NCI-H2196 treated with DMSO at 0.1 percent for 48 hours (cell line): ENCODE data around the gene SH2D3C.

Experiments used
- DNase-seq: peaks from one replicate; lab custom pipeline; 2025; ENCODE audit not compliant: unreplicated experiment; lab: John Stamatoyannopoulos, UW

Gene SH2D3C

DNA sequence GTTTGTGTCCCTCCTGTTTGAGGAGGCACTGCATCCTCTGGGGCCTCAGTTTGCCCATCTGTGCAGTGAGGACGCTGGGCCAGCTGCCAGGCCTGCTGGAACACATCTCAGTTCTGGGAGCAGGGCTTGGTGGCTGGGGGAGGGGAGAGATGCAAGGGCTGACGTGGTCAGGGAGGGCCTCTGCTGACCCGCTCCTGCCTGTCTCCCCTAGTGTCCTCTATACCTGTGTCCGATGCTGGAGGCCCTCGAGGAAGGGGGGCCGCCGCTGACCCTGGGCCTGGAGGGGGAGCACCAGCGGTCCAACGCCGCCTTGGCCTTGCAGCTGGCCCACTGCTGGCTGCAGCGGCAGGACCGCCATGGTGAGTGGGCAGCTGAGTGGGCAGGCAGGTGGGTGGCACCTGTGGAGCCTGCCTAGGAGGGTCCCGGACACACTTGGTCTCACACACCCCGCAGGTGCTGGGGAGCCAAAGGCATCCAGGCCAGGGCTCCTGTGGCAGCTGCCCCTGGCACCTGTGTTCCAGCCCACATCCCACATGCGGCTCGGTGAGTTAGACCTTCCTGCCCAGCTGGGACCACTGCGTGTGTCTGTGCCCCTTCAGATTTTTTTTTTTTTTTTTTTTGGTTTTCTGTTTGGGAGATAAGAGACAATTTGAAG lies 30.0 kb upstream of the SH2D3C start:
- DNase-seq, result no peak

- DNase-seq, result no peak
Measured at GRCh38 chr9:127806871-127807270, 28.4 kb upstream of the SH2D3C start.

- no peak for DNase-seq
Measured at GRCh38 chr9:127805620-127806019, 27.2 kb upstream of the SH2D3C start.

DNA sequence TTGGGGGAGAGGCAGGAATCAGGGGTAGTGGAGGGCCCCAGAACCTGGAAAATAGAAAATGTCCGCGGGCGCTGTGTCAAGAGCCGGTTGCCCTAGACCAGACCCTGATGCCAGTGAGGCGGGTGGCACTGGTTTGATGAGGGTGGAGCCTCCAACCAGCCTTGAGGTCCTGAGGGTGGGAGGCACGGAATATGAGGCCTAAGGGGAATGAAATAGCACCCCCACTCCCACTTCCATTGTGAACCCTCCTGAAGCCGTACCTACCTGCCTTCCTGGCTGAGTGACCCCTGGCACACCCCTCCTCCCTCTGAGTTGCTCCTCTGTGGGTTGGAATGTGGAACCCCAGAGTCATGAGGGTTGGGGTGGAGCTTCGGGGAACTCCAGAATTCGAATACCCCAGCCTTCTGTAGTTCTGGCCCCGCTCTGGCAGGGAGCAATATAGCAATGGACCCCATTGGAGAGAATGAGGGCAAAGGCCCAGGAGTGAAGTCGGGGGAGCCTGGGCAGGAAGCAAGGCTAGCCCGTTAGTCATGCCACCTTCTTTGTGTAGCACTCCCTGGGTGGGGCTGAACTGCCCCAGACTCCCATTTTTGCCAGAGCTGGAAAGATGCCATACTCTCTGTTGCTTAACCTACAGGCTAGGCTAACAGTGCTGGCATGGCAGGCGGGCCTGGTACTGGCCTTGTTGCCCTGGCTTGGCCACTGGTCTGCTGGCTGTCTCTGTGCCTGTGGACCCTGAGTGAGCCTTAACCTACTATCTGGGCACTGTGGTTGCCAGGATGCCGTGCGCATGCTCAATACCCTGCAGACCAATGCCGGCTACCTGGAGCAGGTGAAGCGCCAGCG lies 25.3 kb upstream of the SH2D3C start:
- no peak for DNase-seq

DNA sequence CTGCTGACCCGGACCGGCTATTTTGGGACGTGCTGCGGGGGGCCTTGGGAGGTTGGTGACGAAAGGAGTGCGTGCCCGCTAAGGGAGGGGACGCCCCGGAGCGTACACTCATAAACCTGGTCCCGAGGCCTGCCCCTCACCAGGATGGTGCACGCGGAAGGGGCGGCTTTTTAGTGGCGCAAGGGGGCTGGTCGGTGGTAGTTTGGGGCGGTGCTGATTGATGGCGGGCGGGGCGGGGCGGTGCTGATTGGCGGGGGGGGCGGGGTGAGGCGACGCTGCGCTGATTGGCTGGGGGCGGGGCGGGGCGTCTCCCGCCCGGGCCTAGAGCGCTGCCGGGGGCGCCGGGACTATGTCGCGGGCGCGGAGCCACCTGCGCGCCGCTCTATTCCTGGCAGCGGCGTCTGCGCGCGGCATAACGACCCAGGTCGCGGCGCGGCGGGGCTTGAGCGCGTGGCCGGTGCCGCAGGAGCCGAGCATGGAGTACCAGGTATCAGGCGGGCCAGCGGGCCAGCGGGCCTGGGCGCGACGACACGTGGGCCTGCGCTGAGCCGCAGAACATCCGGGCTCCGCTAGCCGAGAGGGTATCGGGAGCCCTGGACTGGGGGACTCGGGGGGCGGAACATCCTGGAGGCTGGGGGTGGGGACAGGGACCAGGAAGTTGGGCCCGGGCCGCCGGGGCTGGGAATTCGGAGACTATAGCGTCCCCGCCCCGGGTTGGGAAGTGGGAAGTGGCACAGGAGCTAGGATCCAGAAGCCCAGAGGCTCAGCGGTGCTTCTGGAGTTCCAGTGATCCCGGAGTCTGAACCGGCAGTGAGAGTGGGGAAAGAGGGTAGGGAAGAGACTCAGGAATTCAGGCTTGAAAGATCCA lies 24.3 kb upstream of the SH2D3C start, which contains the start of gene FPGS:
TSS of gene FPGS (plus strand) at position 307 of the 868 bp plus-strand sequence. CDS start at position 350, 43 bp downstream.
- peak; percentile 70 for DNase-seq

- no peak for DNase-seq
Measured at GRCh38 chr9:127801955-127802575, 23.6 kb upstream of the SH2D3C start.

DNA sequence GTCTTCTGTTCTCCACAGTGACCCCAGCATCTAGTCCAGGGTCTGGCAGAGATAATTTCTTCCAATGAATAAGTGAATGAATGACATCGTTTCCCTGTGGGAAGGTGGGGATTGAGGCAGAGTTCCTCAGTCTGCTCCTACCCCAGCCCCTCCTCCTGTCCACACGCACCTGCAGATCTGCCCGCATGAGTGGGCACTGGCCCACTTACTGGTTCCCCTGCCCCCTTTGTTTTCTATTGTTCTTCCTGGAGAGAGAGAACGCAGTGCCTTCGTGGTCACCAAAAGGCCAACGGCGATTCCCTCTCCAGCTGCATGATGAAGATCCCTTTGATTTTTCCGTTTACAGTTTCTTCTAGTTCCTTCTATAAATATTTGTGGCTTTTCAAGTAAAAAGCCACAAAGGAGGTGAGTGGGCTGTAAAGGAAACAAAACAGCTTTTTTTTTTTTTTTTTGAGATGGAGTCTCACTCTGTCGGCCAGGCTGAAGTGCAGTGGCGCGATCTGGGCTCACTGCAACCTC lies 18.4 kb upstream of the SH2D3C start:
- no peak for DNase-seq

GRCh38 chr9:127796225-127796813 lies 17.9 kb upstream of the SH2D3C start:
- DNase-seq, result peak; percentile 49

DNA sequence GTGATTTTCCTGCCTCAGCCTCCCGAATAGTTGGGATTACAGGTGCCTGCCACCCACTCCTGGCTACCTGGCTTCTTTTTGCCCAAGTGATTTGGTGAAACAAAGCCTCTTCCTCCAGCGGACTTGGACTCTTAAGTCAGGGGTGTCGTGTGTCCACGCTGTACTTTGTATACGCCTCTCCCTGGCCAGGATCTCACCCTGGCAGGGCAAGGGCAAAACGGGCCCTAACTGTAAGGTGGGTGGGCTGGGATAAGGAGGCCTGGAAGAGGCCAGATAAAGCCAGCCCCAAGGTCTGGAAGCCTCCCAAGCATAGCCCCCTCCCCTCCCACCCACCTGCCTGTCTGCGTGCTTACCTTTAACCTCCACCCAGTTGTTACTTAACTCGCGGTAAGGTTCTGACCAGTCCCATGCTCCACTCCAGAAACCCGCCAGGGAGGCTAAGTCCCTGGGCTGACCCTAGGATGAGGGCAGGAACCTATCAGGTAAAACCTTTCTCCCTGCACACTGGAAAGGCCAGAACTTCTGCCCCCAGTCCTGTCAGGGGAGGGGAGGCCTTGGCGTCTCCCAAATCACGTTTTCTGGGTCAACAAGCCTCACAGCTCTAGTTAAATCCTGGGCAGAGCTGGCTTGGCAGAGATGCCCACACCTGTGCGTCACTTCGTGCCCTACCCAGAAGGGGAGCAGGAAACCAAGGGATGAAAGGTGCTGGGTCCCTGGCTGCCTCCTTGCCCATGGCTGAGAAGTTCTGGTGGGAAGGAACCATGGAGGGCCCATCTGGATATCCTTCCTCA lies 15.7 kb upstream of the SH2D3C start:
- DNase-seq, result no peak

DNA sequence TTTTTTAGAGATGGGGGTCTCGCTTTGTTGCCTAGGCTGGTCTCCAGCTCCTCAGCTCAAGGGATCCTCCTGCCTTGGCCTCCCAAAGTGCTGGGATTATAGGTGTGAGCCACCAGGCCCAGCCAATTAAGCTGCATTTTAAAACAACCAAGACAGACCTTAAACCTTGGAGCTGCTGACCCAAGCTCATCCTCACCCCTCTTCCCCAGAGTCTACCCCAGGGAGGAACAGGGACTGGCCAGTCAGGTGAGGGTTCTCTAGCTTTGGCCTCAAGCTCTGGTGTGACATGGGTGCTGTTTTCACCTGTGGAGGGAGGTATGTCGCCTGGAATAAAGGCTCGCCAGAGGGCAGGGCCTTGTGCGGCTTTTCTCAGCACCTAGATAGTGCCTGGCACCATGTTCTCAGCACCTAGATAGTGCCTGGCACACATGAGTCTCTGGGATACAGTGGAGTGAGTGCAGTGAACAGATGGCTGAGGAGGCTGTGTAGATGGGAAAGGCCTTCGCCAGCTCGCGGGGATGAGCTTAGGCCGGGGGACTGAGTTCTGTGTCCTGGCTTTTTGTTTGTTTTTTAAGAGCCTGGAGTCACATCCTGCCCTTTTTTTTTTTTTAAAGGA lies 14.7 kb upstream of the SH2D3C start:
- no peak for DNase-seq

- no peak for DNase-seq
Measured at GRCh38 chr9:127792417-127793031, 14.1 kb upstream of the SH2D3C start.

DNA sequence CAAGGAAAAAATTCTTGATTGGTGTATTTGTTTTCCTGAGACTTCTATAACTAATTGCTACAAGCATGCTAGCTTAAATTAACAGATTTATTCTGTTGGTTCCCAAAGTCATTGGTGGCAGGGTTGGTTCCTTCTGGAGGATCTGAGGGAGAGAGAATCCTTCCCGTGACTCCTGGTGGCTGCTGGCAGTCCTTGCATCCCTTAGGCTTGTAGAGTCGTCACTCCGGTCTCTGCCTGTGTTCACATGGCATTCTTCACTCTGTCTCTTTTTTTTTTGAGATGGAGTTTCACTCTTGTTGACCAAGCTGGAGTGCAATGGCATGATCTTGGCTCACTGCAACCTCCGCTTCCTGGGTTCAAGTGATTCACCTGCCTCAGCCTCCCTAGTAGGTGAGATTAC lies 12.6 kb upstream of the SH2D3C start:
- no peak for DNase-seq

DNA sequence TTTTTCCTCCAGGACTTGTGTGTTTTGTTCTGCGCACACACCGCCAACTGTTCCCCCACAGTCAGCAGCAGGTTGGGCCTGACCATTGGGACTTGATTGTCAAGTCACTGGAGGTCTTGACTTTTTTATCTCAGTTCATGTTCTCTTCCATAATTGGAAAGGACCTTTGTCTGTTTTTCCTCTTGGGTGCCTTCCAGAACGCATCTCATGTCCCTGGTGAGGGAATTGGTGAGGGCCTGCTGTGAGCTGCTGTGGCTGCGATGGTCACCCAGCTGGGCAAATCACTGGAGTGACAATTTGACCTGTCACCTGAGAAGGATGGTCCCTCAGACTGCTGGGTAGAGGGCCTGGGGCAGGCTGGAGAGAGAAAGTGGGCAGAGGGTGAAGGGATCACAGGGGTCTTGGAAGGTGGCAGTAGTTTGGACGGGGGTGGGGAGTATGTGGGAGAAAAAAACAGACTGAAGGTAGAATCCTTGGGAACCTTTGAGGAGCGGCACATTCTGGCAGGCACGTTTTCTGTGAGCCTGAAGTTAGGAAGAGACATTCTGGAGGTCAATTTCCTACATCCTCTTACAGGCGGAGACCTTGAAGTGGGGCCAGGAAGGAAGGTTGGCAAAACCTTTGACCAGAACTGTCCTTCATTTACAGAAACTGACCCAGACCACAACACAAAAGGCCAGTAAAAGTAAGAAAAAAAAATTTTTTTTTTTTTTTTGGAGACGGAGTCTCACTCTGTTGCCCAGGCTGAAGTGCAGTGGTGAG lies 11.8 kb upstream of the SH2D3C start:
- no peak for DNase-seq

GRCh38 chr9:127789179-127789578 lies 10.7 kb upstream of the SH2D3C start:
- no peak for DNase-seq

DNA sequence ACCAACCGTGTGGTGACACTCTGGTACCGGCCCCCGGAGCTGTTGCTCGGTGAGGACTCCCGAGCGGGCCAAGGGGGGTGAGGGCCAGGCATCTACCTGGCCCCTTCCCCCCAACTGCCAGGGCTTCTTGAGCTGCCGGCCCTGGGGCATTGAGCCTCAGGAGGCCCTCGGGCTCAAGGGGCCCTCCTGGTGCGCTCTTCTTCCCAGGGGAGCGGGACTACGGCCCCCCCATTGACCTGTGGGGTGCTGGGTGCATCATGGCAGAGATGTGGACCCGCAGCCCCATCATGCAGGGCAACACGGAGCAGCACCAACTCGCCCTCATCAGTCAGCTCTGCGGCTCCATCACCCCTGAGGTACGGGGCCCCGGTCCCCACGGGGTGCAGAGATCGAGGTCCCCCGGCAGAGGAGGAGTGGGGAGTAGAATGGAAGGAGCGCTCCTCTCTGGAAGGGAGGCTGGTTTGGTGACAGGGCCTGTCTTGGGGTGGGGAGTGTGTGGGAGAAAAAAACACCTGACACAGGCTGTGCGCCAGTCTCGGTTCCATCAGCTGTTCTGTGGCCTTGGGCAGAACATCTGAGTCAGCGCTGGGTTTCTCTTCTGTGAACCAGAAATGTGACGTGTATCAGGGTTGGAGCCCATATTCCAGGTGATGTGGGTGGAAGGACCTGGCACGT lies 10.0 kb upstream of the SH2D3C start:
- DNase-seq, result no peak

- DNase-seq, result no peak
Measured at GRCh38 chr9:127786773-127787104, 8.3 kb upstream of the SH2D3C start.

DNA sequence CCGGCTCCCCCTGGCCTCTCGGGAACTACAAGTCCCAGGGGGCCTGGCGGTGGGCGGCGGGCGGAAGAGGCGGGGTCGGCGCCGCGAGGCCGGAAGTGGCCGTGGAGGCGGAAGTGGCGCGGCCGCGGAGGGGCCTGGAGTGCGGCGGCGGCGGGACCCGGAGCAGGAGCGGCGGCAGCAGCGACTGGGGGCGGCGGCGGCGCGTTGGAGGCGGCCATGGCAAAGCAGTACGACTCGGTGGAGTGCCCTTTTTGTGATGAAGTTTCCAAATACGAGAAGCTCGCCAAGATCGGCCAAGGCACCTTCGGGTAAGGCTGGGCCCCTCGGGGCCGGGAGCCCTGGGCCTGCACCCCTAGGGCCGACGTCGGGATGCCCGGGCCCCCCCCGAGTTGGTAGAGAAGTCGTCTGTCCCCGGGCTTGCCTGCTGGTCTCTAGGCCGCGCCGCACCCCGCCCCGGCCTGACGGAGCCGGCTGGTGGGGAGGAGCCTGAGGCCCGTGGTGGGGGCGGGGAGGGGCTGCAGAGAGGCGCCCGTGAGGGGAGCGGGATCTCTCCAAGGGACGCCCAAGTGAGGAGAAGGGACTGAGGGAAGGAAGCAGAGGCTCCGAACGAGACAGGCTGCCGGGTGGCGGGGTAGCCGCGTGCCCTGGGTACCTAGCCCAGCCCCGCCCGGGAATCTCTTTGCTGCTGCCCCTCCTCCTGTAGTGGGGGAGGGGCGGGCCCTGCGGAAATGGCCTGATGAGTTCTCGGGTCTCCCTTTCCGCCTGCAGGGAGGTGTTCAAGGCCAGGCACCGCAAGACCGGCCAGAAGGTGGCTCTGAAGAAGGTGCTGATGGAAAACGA lies 7.7 kb upstream of the SH2D3C start, which contains the start of gene CDK9:
TSS of gene CDK9 (plus strand) at position 102 of the 840 bp plus-strand sequence. CDS start at position 217, 115 bp downstream.
- DNase-seq, result peak; percentile 84
